GM23338 (cell line): Measurements from ENCODE around the gene CD48. TPM values are rescaled to one million over a fixed set of nuclear protein-coding genes. Genes with fewer than 3 reads are reported as not detected.
"Not testable (repeated sequence)": the region's sequence is repeated elsewhere in the genome, so short reads cannot be mapped to it uniquely, and the experiment has no call there.

Experiments used
- ATAC-seq: fragments of 200-7000 bp; cut with Tn5 transposase; 3 replicates; pipeline ENCODE4 v1.9.1; 2020
- DNase-seq: peaks from one replicate; pipeline ENCODE4 v3.0.0-alpha.2; 2015; ENCODE audit warnings: low spot score
- H2AFZ ChIP-seq: fragments of 200-600 bp; sonication (generic); 2 replicates; pipeline ENCODE4 v1.8.0; 2016; ENCODE audit warnings: antibody characterized with exemption, mild to moderate bottlenecking, moderate library complexity
- H3F3A ChIP-seq: fragments of 200-600 bp; sonication (generic); replicated peaks from 2 replicates; pipeline ENCODE4 v1.8.0; 2017; ENCODE audit warnings: antibody characterized with exemption, mixed run types, low read depth
- H3K27ac ChIP-seq: fragments of 200-600 bp; sonication (generic); 2 replicates; pipeline ENCODE4 v1.6.1; 2016; ENCODE audit warnings: low read depth
- H3K27me3 ChIP-seq: fragments of 200-600 bp; sonication (generic); 2 replicates; pipeline ENCODE4 v1.8.0; 2016; ENCODE audit warnings: mild to moderate bottlenecking, mixed run types, moderate library complexity; ENCODE audit not compliant: insufficient read depth
- H3K36me3 ChIP-seq: fragments of 200-600 bp; sonication (generic); 2 replicates; pipeline ENCODE4 v1.8.0; 2016; ENCODE audit warnings: mild to moderate bottlenecking; ENCODE audit not compliant: insufficient read depth
- H3K4me1 ChIP-seq: fragments of 200-600 bp; sonication (generic); 2 replicates; pipeline ENCODE4 v1.8.0; 2016; ENCODE audit warnings: mild to moderate bottlenecking, moderate library complexity; ENCODE audit not compliant: insufficient read depth
- H3K4me2 ChIP-seq: fragments of 200-600 bp; sonication (generic); 2 replicates; pipeline ENCODE4 v1.7.1; 2017; ENCODE audit warnings: mixed run types
- H3K4me3 ChIP-seq: fragments of 200-600 bp; sonication (generic); 2 replicates; pipeline ENCODE4 v1.6.1; 2016; ENCODE audit warnings: mixed run types
- H3K79me2 ChIP-seq: fragments of 200-600 bp; sonication (generic); replicated peaks from 2 replicates; pipeline ENCODE4 v1.8.0; 2017; ENCODE audit warnings: mild to moderate bottlenecking; ENCODE audit not compliant: insufficient read depth
- H3K9me2 ChIP-seq: fragments of 200-600 bp; sonication (generic); 2 replicates; pipeline ENCODE4 v1.8.0; 2017; ENCODE audit not compliant: insufficient read depth
- H4K20me1 ChIP-seq: fragments of 200-600 bp; sonication (generic); replicated peaks from 2 replicates; pipeline ENCODE4 v1.8.0; 2017; ENCODE audit warnings: mild to moderate bottlenecking; ENCODE audit not compliant: insufficient read depth
- H3K27ac Mint-ChIP-seq: 2 replicates; pipeline ENCODE4 v1.8.0; 2020; ENCODE audit warnings: inconsistent platforms, mild to moderate bottlenecking, moderate library complexity, mixed read lengths
- H3K27me3 Mint-ChIP-seq: 3 replicates; pipeline ENCODE4 v1.8.0; 2022; ENCODE audit warnings: low read depth, mild to moderate bottlenecking, moderate library complexity, mixed read lengths, inconsistent platforms; ENCODE audit not compliant: insufficient read depth, poor library complexity
- H3K36me3 Mint-ChIP-seq: 3 replicates; pipeline ENCODE4 v1.8.0; 2021; ENCODE audit warnings: low read depth, mild to moderate bottlenecking, inconsistent platforms, moderate library complexity, mixed read lengths
- H3K4me1 Mint-ChIP-seq: 3 replicates; pipeline ENCODE4 v1.8.0; 2020; ENCODE audit warnings: mild to moderate bottlenecking, inconsistent platforms, mixed read lengths
- H3K4me3 Mint-ChIP-seq: 3 replicates; pipeline ENCODE4 v1.8.0; 2021; ENCODE audit warnings: moderate library complexity, mild to moderate bottlenecking, inconsistent platforms, mixed read lengths
- H3K9me3 Mint-ChIP-seq: 3 replicates; pipeline ENCODE4 v1.8.0; 2020; ENCODE audit warnings: moderate library complexity, mild to moderate bottlenecking, inconsistent platforms, mixed read lengths
- CREB1 ChIP-seq: fragments of 250-450 bp; sonication (Bioruptor Pico); IDR thresholded peaks from 2 replicates; pipeline ENCODE4 v1.5.0; 2020; ENCODE audit warnings: low read depth, mild to moderate bottlenecking, moderate library complexity
- ETS1 ChIP-seq: IDR thresholded peaks from 2 replicates; pipeline ENCODE4 v1.6.1; 2016; ENCODE audit warnings: antibody characterized with exemption
- EZH2 ChIP-seq: fragments of 200-600 bp; sonication (generic); IDR thresholded peaks from one replicate; pipeline ENCODE4 v1.8.0; 2017; ENCODE audit warnings: antibody characterized with exemption, mild to moderate bottlenecking, low read depth; ENCODE audit not compliant: unreplicated experiment
- NANOG ChIP-seq: IDR thresholded peaks from 2 replicates; pipeline ENCODE4 v1.6.1; 2016; ENCODE audit warnings: antibody characterized with exemption, borderline replicate concordance
- POLR2AphosphoS5 ChIP-seq: IDR thresholded peaks from 2 replicates; pipeline ENCODE4 v1.6.1; 2016; ENCODE audit warnings: antibody characterized with exemption, low read depth
- STAT1 ChIP-seq: IDR thresholded peaks from one replicate; pipeline ENCODE4 v1.6.1; 2016; ENCODE audit warnings: antibody characterized with exemption; ENCODE audit not compliant: unreplicated experiment
- ZNF114 ChIP-seq: fragments of 250-450 bp; sonication (Bioruptor Pico); IDR thresholded peaks from 2 replicates; pipeline ENCODE4 v1.5.0; 2020; ENCODE audit warnings: mild to moderate bottlenecking, moderate library complexity
- ZNF331 ChIP-seq: fragments of 250-450 bp; sonication (Bioruptor Pico); IDR thresholded peaks from 2 replicates; pipeline ENCODE4 v1.5.0; 2020; ENCODE audit warnings: low read depth, mild to moderate bottlenecking, moderate library complexity
- ZNF462 ChIP-seq: fragments of 250-450 bp; sonication (Bioruptor Pico); IDR thresholded peaks from 2 replicates; pipeline ENCODE4 v1.5.0; 2020; ENCODE audit warnings: mild to moderate bottlenecking, moderate library complexity
- polyA plus RNA-seq: library from polyadenylated mRNA; unstranded; fragments of >200 nt; fragmentation: Nextera tagmentation; extraction: Ambion mirVana; gene quantifications from 2 replicates; pipeline ENCODE4 v1.2.1, GENCODE V29; 2016
- total RNA-seq: library from RNA; depleted of rRNA; stranded (reverse); fragments of >200 nt; shearing (Covaris generic); gene quantifications from 2 replicates; pipeline ENCODE4 v1.2.3, GENCODE V29; 2014
- TF ChIP-seq, protein P1 (sequence below), 2 experiments: fragments of 200-600 bp in 1 of 2; sonication (generic) in 1 of 2; conservative IDR thresholded peaks; 2 replicates each; pipeline versions ENCODE4 v1.5.1 to v1.6.1; 2016 to 2017; ENCODE audit warnings: antibody characterized with exemption in 2 of 2, low read depth in 2 of 2, mild to moderate bottlenecking in 2 of 2, moderate library complexity in 1 of 2
- TF ChIP-seq, protein P2 (sequence below): IDR thresholded peaks from one replicate; pipeline ENCODE4 v1.6.1; 2018; ENCODE audit warnings: antibody characterized with exemption; ENCODE audit not compliant: unreplicated experiment

CD48 gene
- total and polyA plus RNA-seq, 2 experiments from 2014 or later: 0.34 to 0.45 TPM

DNA sequence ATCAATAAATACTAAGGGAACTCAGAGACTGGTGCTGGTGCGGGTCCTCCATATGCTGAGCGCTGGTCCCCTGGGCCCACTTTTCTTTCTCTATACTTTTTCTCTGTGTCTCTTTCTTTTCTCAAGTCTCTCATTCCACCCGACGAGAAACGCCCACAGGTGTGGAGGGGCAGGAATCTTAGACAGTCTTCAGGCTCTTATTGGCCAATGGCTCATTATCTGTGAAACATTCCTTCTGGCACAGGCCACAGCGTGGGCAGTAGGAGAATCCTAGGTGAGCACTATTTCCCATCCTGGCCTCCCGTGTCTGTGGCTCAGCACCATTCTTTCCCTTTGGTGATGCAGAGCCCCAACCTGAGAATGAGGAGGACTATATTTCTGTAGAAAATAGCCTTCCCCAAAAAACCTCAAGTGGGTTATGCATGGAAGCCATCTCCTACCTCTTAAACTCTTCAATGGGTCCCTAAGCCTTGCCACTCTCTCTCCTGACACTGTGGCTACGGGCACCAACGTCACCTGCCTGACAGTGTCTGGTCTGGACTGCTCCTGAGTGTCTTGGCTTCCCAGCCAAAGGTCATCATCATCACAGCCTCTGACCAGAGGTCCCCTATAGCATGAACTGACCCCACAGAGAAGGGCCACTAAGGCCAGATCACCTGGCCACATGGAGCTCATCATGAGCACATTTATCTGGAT, 58.5 kb downstream of the CD48 start (continued):
- TF ChIP-seq, protein P1, sequence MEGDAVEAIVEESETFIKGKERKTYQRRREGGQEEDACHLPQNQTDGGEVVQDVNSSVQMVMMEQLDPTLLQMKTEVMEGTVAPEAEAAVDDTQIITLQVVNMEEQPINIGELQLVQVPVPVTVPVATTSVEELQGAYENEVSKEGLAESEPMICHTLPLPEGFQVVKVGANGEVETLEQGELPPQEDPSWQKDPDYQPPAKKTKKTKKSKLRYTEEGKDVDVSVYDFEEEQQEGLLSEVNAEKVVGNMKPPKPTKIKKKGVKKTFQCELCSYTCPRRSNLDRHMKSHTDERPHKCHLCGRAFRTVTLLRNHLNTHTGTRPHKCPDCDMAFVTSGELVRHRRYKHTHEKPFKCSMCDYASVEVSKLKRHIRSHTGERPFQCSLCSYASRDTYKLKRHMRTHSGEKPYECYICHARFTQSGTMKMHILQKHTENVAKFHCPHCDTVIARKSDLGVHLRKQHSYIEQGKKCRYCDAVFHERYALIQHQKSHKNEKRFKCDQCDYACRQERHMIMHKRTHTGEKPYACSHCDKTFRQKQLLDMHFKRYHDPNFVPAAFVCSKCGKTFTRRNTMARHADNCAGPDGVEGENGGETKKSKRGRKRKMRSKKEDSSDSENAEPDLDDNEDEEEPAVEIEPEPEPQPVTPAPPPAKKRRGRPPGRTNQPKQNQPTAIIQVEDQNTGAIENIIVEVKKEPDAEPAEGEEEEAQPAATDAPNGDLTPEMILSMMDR (conservative IDR thresholded peaks at IDR 0.05; ENCODE audit: low read depth in 2 of 2): no peak
- TF ChIP-seq ZNF331 (CRISPR knock-in tag) (no peak), CREB1 (CRISPR knock-in tag) (no peak), STAT1 (no peak), ZNF114 (CRISPR knock-in tag) (no peak), EZH2 (no peak), POLR2AphosphoS5 (no peak)
- TF ChIP-seq, protein P2, sequence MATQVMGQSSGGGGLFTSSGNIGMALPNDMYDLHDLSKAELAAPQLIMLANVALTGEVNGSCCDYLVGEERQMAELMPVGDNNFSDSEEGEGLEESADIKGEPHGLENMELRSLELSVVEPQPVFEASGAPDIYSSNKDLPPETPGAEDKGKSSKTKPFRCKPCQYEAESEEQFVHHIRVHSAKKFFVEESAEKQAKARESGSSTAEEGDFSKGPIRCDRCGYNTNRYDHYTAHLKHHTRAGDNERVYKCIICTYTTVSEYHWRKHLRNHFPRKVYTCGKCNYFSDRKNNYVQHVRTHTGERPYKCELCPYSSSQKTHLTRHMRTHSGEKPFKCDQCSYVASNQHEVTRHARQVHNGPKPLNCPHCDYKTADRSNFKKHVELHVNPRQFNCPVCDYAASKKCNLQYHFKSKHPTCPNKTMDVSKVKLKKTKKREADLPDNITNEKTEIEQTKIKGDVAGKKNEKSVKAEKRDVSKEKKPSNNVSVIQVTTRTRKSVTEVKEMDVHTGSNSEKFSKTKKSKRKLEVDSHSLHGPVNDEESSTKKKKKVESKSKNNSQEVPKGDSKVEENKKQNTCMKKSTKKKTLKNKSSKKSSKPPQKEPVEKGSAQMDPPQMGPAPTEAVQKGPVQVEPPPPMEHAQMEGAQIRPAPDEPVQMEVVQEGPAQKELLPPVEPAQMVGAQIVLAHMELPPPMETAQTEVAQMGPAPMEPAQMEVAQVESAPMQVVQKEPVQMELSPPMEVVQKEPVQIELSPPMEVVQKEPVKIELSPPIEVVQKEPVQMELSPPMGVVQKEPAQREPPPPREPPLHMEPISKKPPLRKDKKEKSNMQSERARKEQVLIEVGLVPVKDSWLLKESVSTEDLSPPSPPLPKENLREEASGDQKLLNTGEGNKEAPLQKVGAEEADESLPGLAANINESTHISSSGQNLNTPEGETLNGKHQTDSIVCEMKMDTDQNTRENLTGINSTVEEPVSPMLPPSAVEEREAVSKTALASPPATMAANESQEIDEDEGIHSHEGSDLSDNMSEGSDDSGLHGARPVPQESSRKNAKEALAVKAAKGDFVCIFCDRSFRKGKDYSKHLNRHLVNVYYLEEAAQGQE: no peak

- not testable (repeated sequence) for H3K36me3 Mint-ChIP-seq, H3K36me3 ChIP-seq, H3K4me3 Mint-ChIP-seq, H3K27me3 ChIP-seq, H4K20me1 ChIP-seq, H3K9me3 Mint-ChIP-seq, H2AFZ ChIP-seq, H3K27me3 Mint-ChIP-seq, H3F3A ChIP-seq, H3K79me2 ChIP-seq, H3K4me3 ChIP-seq
- H3K4me2 ChIP-seq: peak overlapping the region; percentile 56; the same call in 1 of the 2 replicates
- peaks cover 23% of the 10 kb centered on the region for H3K9me2 ChIP-seq
- Mint-ChIP-seq H3K4me1 (peaks cover 32% of the 10 kb centered on the region), H3K27ac (peak overlapping the region; percentile 62; the same call in 1 of the 2 replicates)
- ATAC-seq (peak; percentile 43), DNase-seq (peak; percentile 79)
- TF ChIP-seq CREB1 (CRISPR knock-in tag): peak; percentile 62; the same call in 1 of the 2 replicates
- peak; percentile 27; the same call in 1 of the 2 replicates for TF ChIP-seq ZNF114 (CRISPR knock-in tag)
- TF ChIP-seq ZNF462 (CRISPR knock-in tag): peak; percentile 62; the same call in 1 of the 2 replicates
- TF ChIP-seq ETS1: 0 out of 2 replicates have a peak, but pooled peaks have one; percentile 47
- TF ChIP-seq NANOG: peak; percentile 36; the same call in 1 of the 2 replicates
- H3K27ac ChIP-seq: peak overlapping the region; percentile 78
- peaks cover 25% of the 10 kb centered on the region for H3K4me1 ChIP-seq
These were observed 59.5 kb downstream of the CD48 start for GRCh38 chr1:160652065-160652641.
